Psoas muscle (tissue), 8 donors: ENCODE data around the gene C1orf56. TPM values are rescaled to one million over a fixed set of nuclear protein-coding genes. Genes with fewer than 3 reads are reported as not detected.
A peak's percentile ranks its signal among the peaks of the same experiment; 100 is the strongest.

ENCODE experiments used
- ATAC-seq, 4 donors: fragments of 200-7000 bp; cut with Tn5 transposase; one replicate each; pipeline ENCODE4 v1.9.1; 2020; ENCODE audit warnings: moderate library complexity in 3 of 4, mild to moderate bottlenecking in 2 of 4
- DNase-seq, 2 donors: peaks; one replicate each; pipeline ENCODE4 v3.0.0-alpha.2; 2020
- H3K27ac ChIP-seq: fragments of 200-600 bp; one replicate; pipeline ENCODE4 v1.8.0; 2022
- H3K27me3 ChIP-seq, 3 donors: fragments of 200-600 bp in 1 of 3; one replicate each; pipeline versions ENCODE4 v1.6.1 to v1.8.0; 2013 to 2022; ENCODE audit warnings: low read length in 2 of 3, mild to moderate bottlenecking in 2 of 3, moderate library complexity in 1 of 3; ENCODE audit not compliant: insufficient read depth in 3 of 3
- H3K36me3 ChIP-seq, 2 donors: fragments of 200-600 bp in 1 of 2; one replicate each; pipeline versions ENCODE4 v1.6.1 to v1.8.0; 2013 to 2022; ENCODE audit warnings: low read depth in 1 of 2, mild to moderate bottlenecking in 1 of 2, moderate library complexity in 1 of 2; ENCODE audit not compliant: insufficient read depth in 1 of 2
- H3K4me1 ChIP-seq: fragments of 200-600 bp; one replicate; pipeline ENCODE4 v1.8.0; 2022
- H3K4me3 ChIP-seq: fragments of 200-600 bp; one replicate; pipeline ENCODE4 v1.8.0; 2022; ENCODE audit warnings: mild to moderate bottlenecking
- H3K9me3 ChIP-seq: fragments of 200-600 bp; one replicate; pipeline ENCODE4 v1.8.0; 2022
- CTCF ChIP-seq: fragments of 200-600 bp; IDR thresholded peaks from one replicate; pipeline ENCODE4 v1.8.0; 2022; ENCODE audit warnings: antibody characterized with exemption
- WGBS, 3 donors: extraction: QIAGEN DNeasy Blood & Tissue Kit; methylation state at CpG; one replicate each; pipeline versions ENCODE4 v1.1.6 to v1.1.7; 2013; 5-methylcytosine and 5-hydroxymethylcytosine counted together
- intact Hi-C, 2 donors: fragments of 100-400 bp; cut with DNase I; formaldehyde crosslinking; loops; one replicate each; pipeline versions ENCODE4 v1.11.0 to v1.14.2; 2022
- polyA plus RNA-seq, 3 donors: library from polyadenylated mRNA; stranded (reverse); fragments of 200-250 nt; gene quantifications; one replicate each; pipeline ENCODE4 v1.2.3, GENCODE V29; 2013
- total RNA-seq, 4 donors: library from RNA; stranded (reverse); fragmentation: NEBNext Ultra II Directional in 2 of 4; extraction: Animal tissue kit (Norgen Biotek cat#: 25700) in 2 of 4; gene quantifications; one replicate each; pipeline versions ENCODE4 v1.2.1 to v1.2.4, GENCODE V29; 2021 to 2023
- donor health status: healthy with polysubstance abuse.
- donor health status: DM: no; HTN: no; CAD: no; lungs with moderate emphysema.
- donor health status: Bipolar disorder and iron deficiency.
- donor health status: healthy.
- donor health status: DM: yes; HTN: yes; CAD: no.
- donor health status: DM: no; HTN: no; CAD: no.
- donor health status: DM: no; HTN: no; CAD: no.
- donor health status: DM: yes; HTN: yes; CAD: no.

C1orf56 gene
- total and polyA plus RNA-seq, 7 donors: 1.3 to 16.9 (median 6.9) TPM

- no peaks in the 10 kb centered on the region for H3K27me3 ChIP-seq
- DNase-seq (no peak), ATAC-seq (no peak)
- 76 to 88% (median 77%) methylated on average over 4 of the region's 4 CpGs for WGBS, 3 donors
- peak overlapping the region; percentile 50 for H3K27ac ChIP-seq
- intact Hi-C loops: no loop called here
- H3K9me3 ChIP-seq: no peaks in the 10 kb centered on the region
- H3K4me1 ChIP-seq: peaks cover 21% of the 10 kb centered on the region
- no peaks in the 10 kb centered on the region for H3K36me3 ChIP-seq
- TF ChIP-seq CTCF: no peak
- H3K4me3 ChIP-seq: no peak overlapping the region
Measured at GRCh38 chr1:151067185-151067584, 19.6 kb downstream of the C1orf56 start.

- H3K27ac ChIP-seq: peak overlapping the region; percentile 99
- peaks cover 18% of the 10 kb centered on the region for H3K4me1 ChIP-seq
- ATAC-seq (peak in 1 of 4 donors; percentile 53), DNase-seq (no peak)
- no peaks in the 10 kb centered on the region for H3K9me3 ChIP-seq
- 64 to 82% (median 66%) methylated on average over 5 of the region's 5 CpGs for WGBS, 3 donors
- no peak for TF ChIP-seq CTCF
- H3K27me3 ChIP-seq: no peaks in the 10 kb centered on the region
- no peak overlapping the region for H3K4me3 ChIP-seq
- peaks cover 0 to 10% of the 10 kb centered on the region in 2 donors for H3K36me3 ChIP-seq
- intact Hi-C loops: no loop called here
Measured at GRCh38 chr1:151069103-151069486, 21.5 kb downstream of the C1orf56 start.

- Histone ChIP-seq H3K9me3 (no peaks in the 10 kb centered on the region), H3K27me3 (no peaks in the 10 kb centered on the region), H3K27ac (peak within 1 kb of the TSS; percentile 99), H3K4me3 (peak within 1 kb of the TSS; percentile 75), H3K4me1 (peaks cover 18% of the 10 kb centered on the region), H3K36me3 (peaks cover 0 to 20% of the 10 kb centered on the region in 2 donors)
- intact Hi-C loops: loop anchor here in 1 of 2 donors (5.0 kb wide), 1 partner anchor 57 kb away; no protein-coding TSS in a partner anchor
- TF ChIP-seq CTCF: peak; percentile 92
- ATAC-seq: peak; percentile 91 to 94 (median 92)
- DNase-seq: peak; percentile 93 to 96
- WGBS, 3 donors: 0 to 1% (median 1%) methylated on average over 48 to 50 of the region's 50 CpGs
Measured at GRCh38 chr1:151070474-151071276, 23.1 kb downstream of the C1orf56 start, which contains the start of gene GABPB2. GABPB2 (plus strand) TSS chr1:151070761; CDS start chr1:151088190, 17,429 bp downstream.

- DNase-seq (no peak), ATAC-seq (no peak)
- 80 to 86% (median 82%) methylated on average over 13 of the region's 13 CpGs for WGBS, 3 donors
- intact Hi-C loops: loop anchor here in 1 of 2 donors (5.0 kb wide), 1 partner anchor 55 kb away; no protein-coding TSS in a partner anchor
- H3K27ac ChIP-seq: peak overlapping the region; percentile 99
- TF ChIP-seq CTCF: no peak
- peaks cover 18% of the 10 kb centered on the region for H3K4me1 ChIP-seq
- H3K27me3 ChIP-seq: no peaks in the 10 kb centered on the region
- H3K4me3 ChIP-seq: peak overlapping the region; percentile 75
- H3K9me3 ChIP-seq: no peaks in the 10 kb centered on the region
- peaks cover 0 to 25% of the 10 kb centered on the region in 2 donors for H3K36me3 ChIP-seq
Measured at GRCh38 chr1:151072224-151072623, 24.7 kb downstream of the C1orf56 start.
